ENCODE measurements around the gene PTPRN2. TPM values are rescaled to one million over a fixed set of nuclear protein-coding genes. Genes with fewer than 3 reads are reported as not detected.

PTPRN2 gene
- total and polyA plus RNA-seq, 2 of the 13 experiments (the other 11 are each of a cell fraction or from before 2014, with no cell fraction given) = 2.5 to 24.2 TPM

GRCh38 chr7:158556721-158557440, 30.7 kb downstream of the PTPRN2 start:
- CTCF ChIA-PET (ENCODE audit: low intra/inter-chr PET ratio, low total read pairs) = no interaction called here
- no peak for ATAC-seq
- no TSS peak for BruUV-seq (replicated peaks)

DNA sequence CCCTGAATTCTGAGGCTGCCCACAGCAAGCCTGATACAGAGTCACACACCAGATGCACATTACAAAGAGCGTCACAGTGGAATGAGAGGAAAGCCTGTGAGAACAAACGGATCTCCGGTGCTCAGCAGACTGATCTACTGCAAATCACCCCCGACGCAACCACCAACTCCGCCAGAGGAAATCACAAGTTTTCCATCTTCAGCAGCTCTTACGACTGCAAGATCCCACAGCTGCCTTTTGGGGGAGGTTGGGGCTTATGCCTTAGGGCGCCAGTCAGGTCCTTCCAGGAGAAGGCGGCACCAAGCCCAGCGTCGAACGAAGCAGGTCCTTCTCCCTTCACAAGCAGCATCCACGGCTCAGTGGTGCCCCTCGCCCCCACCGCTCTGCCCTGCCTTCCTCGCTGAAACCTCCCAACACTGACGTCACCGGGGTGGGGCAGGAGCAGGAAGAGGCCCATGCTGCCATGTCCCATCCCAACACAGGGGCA, 32.5 kb downstream of the PTPRN2 start:
- DNase-seq (ENCODE audit: low spot score) (no peak), ATAC-seq (no peak), FAIRE-seq (no peak)
- 95% methylated on average over 18 of the region's 18 CpGs for WGBS (ENCODE audit: low lambda C conversion rate)
- TF ChIP-seq ERF (CRISPR knock-in tag; IDR thresholded peaks at IDR 0.05) (no peak), ZNF687 (CRISPR knock-in tag; IDR thresholded peaks at IDR 0.05) (0 out of 2 replicates have a peak, but pooled peaks have one; percentile 8), NFYB (CRISPR knock-in tag; IDR thresholded peaks at IDR 0.05) (no peak), POGZ (CRISPR knock-in tag; IDR thresholded peaks at IDR 0.05) (no peak), ZNF543 (CRISPR knock-in tag; IDR thresholded peaks at IDR 0.05) (no peak)
- TF ChIP-seq, protein P1, sequence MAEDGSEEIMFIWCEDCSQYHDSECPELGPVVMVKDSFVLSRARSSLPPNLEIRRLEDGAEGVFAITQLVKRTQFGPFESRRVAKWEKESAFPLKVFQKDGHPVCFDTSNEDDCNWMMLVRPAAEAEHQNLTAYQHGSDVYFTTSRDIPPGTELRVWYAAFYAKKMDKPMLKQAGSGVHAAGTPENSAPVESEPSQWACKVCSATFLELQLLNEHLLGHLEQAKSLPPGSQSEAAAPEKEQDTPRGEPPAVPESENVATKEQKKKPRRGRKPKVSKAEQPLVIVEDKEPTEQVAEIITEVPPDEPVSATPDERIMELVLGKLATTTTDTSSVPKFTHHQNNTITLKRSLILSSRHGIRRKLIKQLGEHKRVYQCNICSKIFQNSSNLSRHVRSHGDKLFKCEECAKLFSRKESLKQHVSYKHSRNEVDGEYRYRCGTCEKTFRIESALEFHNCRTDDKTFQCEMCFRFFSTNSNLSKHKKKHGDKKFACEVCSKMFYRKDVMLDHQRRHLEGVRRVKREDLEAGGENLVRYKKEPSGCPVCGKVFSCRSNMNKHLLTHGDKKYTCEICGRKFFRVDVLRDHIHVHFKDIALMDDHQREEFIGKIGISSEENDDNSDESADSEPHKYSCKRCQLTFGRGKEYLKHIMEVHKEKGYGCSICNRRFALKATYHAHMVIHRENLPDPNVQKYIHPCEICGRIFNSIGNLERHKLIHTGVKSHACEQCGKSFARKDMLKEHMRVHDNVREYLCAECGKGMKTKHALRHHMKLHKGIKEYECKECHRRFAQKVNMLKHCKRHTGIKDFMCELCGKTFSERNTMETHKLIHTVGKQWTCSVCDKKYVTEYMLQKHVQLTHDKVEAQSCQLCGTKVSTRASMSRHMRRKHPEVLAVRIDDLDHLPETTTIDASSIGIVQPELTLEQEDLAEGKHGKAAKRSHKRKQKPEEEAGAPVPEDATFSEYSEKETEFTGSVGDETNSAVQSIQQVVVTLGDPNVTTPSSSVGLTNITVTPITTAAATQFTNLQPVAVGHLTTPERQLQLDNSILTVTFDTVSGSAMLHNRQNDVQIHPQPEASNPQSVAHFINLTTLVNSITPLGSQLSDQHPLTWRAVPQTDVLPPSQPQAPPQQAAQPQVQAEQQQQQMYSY (CRISPR knock-in tag; IDR thresholded peaks at IDR 0.05) = no peak
- Histone ChIP-seq H4K20me1 (ENCODE audit: insufficient read depth, low read length) (peaks cover 68% of the 10 kb centered on the region), H3K27ac (ENCODE audit: extremely low read length, insufficient read depth, low read length) (no peak overlapping the region), H3K36me3 (replicated peaks in 1 of 2; ENCODE audit: control insufficient read depth in 1 of 2, insufficient read depth in 2 of 2, low read length in 2 of 2) (peaks cover 5 to 10% of the 10 kb centered on the region in 2 experiments; a peak in 3 of 5 replicates), H3K27me3 (ENCODE audit: control insufficient read depth in 1 of 2, insufficient read depth in 2 of 2, low read length in 2 of 2) (no peaks in the 10 kb centered on the region), H2AFZ (ENCODE audit: low read length) (no peak overlapping the region), H3K9ac (ENCODE audit: insufficient read depth, low read depth, low read length) (no peak overlapping the region), H3K4me2 (ENCODE audit: low read depth, low read length) (no peak overlapping the region), H3K4me1 (ENCODE audit: insufficient read depth, low read length) (no peaks in the 10 kb centered on the region), H3K9me3 (ENCODE audit: low read length) (no peaks in the 10 kb centered on the region), H3K79me2 (ENCODE audit: insufficient read depth, low read length) (peaks cover 18% of the 10 kb centered on the region), H3K4me3 (replicated peaks in 1 of 3; ENCODE audit: insufficient read depth in 1 of 3, low read depth in 2 of 3, low read length in 3 of 3) (no peak overlapping the region)
- POLR2A ChIA-PET = no interaction called here
- intact Hi-C loops (cut with micrococcal nuclease; ENCODE audit: unreplicated experiment) = no loop called here
- CTCF ChIA-PET (ENCODE audit: low intra/inter-chr PET ratio, low total read pairs) = no interaction called here
- BruUV-seq (replicated peaks) = no TSS peak
- in situ Hi-C loops (cut with HindIII; ENCODE audit: extremely low pct_ligation_motif_present, low pct_unique_long_range_greater_than_20kb) = no loop called here

More at GRCh38 chr7:158556721-158557440, 30.7 kb downstream of the PTPRN2 start:
- Histone ChIP-seq H3K4me3 (replicated peaks in 1 of 3; ENCODE audit: insufficient read depth in 1 of 3, low read depth in 2 of 3, low read length in 3 of 3) (no peak overlapping the region), H2AFZ (ENCODE audit: low read length) (no peak overlapping the region), H3K27ac (ENCODE audit: extremely low read length, insufficient read depth, low read length) (no peak overlapping the region), H3K9ac (ENCODE audit: insufficient read depth, low read depth, low read length) (no peak overlapping the region), H4K20me1 (ENCODE audit: insufficient read depth, low read length) (peaks cover 66% of the 10 kb centered on the region), H3K4me1 (ENCODE audit: insufficient read depth, low read length) (no peaks in the 10 kb centered on the region), H3K36me3 (replicated peaks in 1 of 2; ENCODE audit: control insufficient read depth in 1 of 2, insufficient read depth in 2 of 2, low read length in 2 of 2) (peaks cover 5 to 10% of the 10 kb centered on the region in 2 experiments; a peak in 3 of 5 replicates), H3K4me2 (ENCODE audit: low read depth, low read length) (no peak overlapping the region), H3K79me2 (ENCODE audit: insufficient read depth, low read length) (peaks cover 18% of the 10 kb centered on the region), H3K27me3 (ENCODE audit: control insufficient read depth in 1 of 2, insufficient read depth in 2 of 2, low read length in 2 of 2) (no peaks in the 10 kb centered on the region), H3K9me3 (ENCODE audit: low read length) (no peaks in the 10 kb centered on the region)
- POLR2A ChIA-PET = no interaction called here
- in situ Hi-C loops (cut with HindIII; ENCODE audit: extremely low pct_ligation_motif_present, low pct_unique_long_range_greater_than_20kb) = no loop called here
- intact Hi-C loops (cut with micrococcal nuclease; ENCODE audit: unreplicated experiment) = no loop called here
- TF ChIP-seq ZNF446 (CRISPR knock-in tag; IDR thresholded peaks at IDR 0.05) (no peak), HMG20B (CRISPR knock-in tag; conservative IDR thresholded peaks at IDR 0.05) (no peak), CHD2 (IDR thresholded peaks at IDR 0.05; ENCODE audit: low read depth, low read length) (no peak), JUN (CRISPR knock-in tag; IDR thresholded peaks at IDR 0.05) (no peak)
- TF ChIP-seq, protein P2, sequence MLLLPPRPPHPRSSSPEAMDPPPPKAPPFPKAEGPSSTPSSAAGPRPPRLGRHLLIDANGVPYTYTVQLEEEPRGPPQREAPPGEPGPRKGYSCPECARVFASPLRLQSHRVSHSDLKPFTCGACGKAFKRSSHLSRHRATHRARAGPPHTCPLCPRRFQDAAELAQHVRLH (CRISPR knock-in tag; IDR thresholded peaks at IDR 0.05; ENCODE audit: borderline replicate concordance, low read depth) = no peak
- DNase-seq (ENCODE audit: low spot score) (no peak), FAIRE-seq (no peak)
- 92% methylated on average over 34 of the region's 69 CpGs for WGBS (ENCODE audit: low lambda C conversion rate)
